AG04450 (cell line): ENCODE results near the gene MYO16. TPM values are rescaled to one million over a fixed set of nuclear protein-coding genes. Genes with fewer than 3 reads are reported as not detected.
"Not testable (repeated sequence)": the region's sequence is repeated elsewhere in the genome, so short reads cannot be mapped to it uniquely, and the experiment has no call there.

Experiments used
- CTCF ChIA-PET: fragments of 300-600, 350-600 bp; formaldehyde crosslinking; extraction: SDS; loops from one replicate; lab custom pipeline; 2022; ENCODE audit warnings: antibody characterized with exemption, inconsistent platforms; lab: Charles Lee
- POLR2A ChIA-PET: fragments of 350-600 bp; formaldehyde crosslinking; extraction: SDS; loops from one replicate; lab custom pipeline; 2021; ENCODE audit warnings: antibody characterized with exemption, inconsistent platforms; lab: Yijun Ruan, JAX
- DNase-seq: peaks from one replicate; pipeline ENCODE4 v3.0.0-alpha.2; 2011; ENCODE audit warnings: low read depth, low spot score
- H3K27ac ChIP-seq: one replicate; pipeline ENCODE4 v1.5.1; 2012; ENCODE audit warnings: low read depth, low read length, control low read depth
- H3K27me3 ChIP-seq: one replicate; pipeline ENCODE4 v1.6.0; 2012; ENCODE audit warnings: low read length; ENCODE audit not compliant: control insufficient read depth, insufficient read depth
- H3K4me3 ChIP-seq: 2 replicates; pipeline ENCODE4 v1.5.1; 2011; ENCODE audit warnings: mild to moderate bottlenecking, low read depth, low read length, control low read depth
- H3K9me3 ChIP-seq: 2 replicates; pipeline ENCODE4 v1.5.1; 2012; ENCODE audit warnings: low read length; ENCODE audit not compliant: control insufficient read depth, insufficient read depth
- polyA plus RNA-seq: library from polyadenylated mRNA; depleted of rRNA; stranded (reverse); fragments of >200 nt; gene quantifications from 2 replicates; pipeline ENCODE4 v1.2.3, GENCODE V29; 2011
- TF ChIP-seq, protein P1 (sequence below): IDR thresholded peaks from 2 replicates; pipeline ENCODE4 v1.5.1; 2011; ENCODE audit warnings: low read depth, low read length, control low read depth, inconsistent platforms

The MYO16 gene
- polyA plus RNA-seq, 1 experiment = 0.02 TPM

DNA sequence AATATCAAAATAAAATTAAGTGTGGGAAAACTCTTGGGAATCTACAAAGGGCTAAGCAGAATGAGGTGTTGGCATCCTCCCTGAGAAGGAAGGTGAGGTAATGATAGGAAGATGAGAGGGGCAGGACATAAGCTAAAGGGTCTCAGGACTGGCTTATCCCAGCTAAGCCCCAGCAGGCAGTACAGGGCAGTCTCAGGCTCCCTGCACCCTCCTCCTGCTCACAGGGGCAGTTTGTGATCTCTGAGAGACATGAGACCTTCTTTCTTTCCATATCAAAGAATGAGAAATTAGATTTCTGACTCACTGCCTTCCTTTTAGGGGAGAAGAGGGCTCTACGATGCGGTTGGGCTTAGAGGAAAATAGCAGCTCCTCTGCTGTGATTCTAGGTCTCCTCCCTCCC, 586.0 kb downstream of the MYO16 start:
- TF ChIP-seq, protein P1, sequence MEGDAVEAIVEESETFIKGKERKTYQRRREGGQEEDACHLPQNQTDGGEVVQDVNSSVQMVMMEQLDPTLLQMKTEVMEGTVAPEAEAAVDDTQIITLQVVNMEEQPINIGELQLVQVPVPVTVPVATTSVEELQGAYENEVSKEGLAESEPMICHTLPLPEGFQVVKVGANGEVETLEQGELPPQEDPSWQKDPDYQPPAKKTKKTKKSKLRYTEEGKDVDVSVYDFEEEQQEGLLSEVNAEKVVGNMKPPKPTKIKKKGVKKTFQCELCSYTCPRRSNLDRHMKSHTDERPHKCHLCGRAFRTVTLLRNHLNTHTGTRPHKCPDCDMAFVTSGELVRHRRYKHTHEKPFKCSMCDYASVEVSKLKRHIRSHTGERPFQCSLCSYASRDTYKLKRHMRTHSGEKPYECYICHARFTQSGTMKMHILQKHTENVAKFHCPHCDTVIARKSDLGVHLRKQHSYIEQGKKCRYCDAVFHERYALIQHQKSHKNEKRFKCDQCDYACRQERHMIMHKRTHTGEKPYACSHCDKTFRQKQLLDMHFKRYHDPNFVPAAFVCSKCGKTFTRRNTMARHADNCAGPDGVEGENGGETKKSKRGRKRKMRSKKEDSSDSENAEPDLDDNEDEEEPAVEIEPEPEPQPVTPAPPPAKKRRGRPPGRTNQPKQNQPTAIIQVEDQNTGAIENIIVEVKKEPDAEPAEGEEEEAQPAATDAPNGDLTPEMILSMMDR = no peak
- no peak overlapping the region for H3K27ac ChIP-seq
- ChIA-PET POLR2A (no interaction called here), CTCF (no interaction called here)
- H3K9me3 ChIP-seq = no peaks in the 10 kb centered on the region
- no peaks in the 10 kb centered on the region for H3K27me3 ChIP-seq
- DNase-seq = no peak
- no peak overlapping the region for H3K4me3 ChIP-seq

GRCh38 chr13:109217510-109217909, 588.1 kb downstream of the MYO16 start:
- H3K4me3 ChIP-seq, POLR2A ChIA-PET, CTCF ChIA-PET, H3K27me3 ChIP-seq, H3K27ac ChIP-seq, DNase-seq, H3K9me3 ChIP-seq: not testable (repeated sequence)

- TF ChIP-seq, protein P1 = no peak
- DNase-seq = no peak
- Histone ChIP-seq H3K9me3 (peaks cover 4% of the 10 kb centered on the region; the same call in 1 of the 2 replicates), H3K27me3 (no peaks in the 10 kb centered on the region), H3K27ac (no peak overlapping the region), H3K4me3 (no peak overlapping the region)
- CTCF ChIA-PET = no interaction called here
- POLR2A ChIA-PET = no interaction called here
Observed at GRCh38 chr13:109220631-109221030, 591.2 kb downstream of the MYO16 start.

DNA sequence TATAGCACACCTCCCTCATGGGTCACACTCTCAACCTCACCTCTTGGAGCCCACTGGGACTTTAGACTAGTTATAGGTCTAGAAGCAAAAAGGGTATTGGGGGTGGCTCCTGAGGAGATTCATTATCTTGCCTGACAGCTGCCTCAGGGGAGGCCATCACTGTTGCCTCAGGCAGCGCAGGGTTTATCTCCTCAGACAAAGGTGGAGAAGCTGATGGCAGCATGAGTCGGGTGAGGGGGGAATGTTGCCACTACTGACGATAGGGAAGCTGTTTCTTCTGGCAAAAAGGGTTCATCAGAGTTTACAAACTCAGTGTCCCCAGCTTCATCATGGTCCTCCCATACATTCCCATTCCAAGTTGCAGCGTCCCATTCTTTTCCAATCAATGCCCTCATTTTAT, 594.6 kb downstream of the MYO16 start:
- TF ChIP-seq, protein P1 = no peak
- H3K4me3 ChIP-seq = no peak overlapping the region
- H3K9me3 ChIP-seq = peaks cover 4% of the 10 kb centered on the region
- ChIA-PET CTCF (no interaction called here), POLR2A (no interaction called here)
- no peak for DNase-seq
- no peaks in the 10 kb centered on the region for H3K27me3 ChIP-seq
- no peak overlapping the region for H3K27ac ChIP-seq

DNA sequence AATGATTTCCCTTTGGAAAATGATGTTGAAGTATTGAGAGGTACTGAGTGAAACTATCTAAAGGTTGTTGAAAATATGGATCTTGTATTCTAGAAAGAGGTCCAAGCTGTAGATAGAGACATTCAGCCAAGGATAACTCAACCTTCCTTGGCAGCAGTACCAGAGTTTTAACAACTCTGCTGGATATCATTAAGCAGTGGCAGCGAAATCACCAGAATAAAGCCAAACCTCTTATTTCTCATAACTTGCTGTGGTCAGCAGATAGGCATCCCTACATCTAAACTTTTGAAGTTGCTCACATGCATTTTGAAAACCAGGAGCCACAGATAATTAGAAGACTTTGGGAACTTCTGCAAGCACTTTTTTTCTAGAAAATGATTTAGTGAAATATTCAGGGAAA, 597.2 kb downstream of the MYO16 start:
- Histone ChIP-seq H3K9me3 (peaks cover 4% of the 10 kb centered on the region), H3K27me3 (no peaks in the 10 kb centered on the region), H3K4me3 (no peak overlapping the region), H3K27ac (no peak overlapping the region)
- POLR2A ChIA-PET = no interaction called here
- CTCF ChIA-PET = no interaction called here
- DNase-seq = no peak
- TF ChIP-seq, protein P1 = no peak
